ENCODE data around the gene SCG3.
A peak's percentile ranks its signal among the peaks of the same experiment; 100 is the strongest.

Gene SCG3

GRCh38 chr15:51721199-51721960 lies 40.1 kb downstream of the SCG3 start:
- TF ChIP-seq, protein P1, sequence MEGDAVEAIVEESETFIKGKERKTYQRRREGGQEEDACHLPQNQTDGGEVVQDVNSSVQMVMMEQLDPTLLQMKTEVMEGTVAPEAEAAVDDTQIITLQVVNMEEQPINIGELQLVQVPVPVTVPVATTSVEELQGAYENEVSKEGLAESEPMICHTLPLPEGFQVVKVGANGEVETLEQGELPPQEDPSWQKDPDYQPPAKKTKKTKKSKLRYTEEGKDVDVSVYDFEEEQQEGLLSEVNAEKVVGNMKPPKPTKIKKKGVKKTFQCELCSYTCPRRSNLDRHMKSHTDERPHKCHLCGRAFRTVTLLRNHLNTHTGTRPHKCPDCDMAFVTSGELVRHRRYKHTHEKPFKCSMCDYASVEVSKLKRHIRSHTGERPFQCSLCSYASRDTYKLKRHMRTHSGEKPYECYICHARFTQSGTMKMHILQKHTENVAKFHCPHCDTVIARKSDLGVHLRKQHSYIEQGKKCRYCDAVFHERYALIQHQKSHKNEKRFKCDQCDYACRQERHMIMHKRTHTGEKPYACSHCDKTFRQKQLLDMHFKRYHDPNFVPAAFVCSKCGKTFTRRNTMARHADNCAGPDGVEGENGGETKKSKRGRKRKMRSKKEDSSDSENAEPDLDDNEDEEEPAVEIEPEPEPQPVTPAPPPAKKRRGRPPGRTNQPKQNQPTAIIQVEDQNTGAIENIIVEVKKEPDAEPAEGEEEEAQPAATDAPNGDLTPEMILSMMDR (conservative IDR thresholded peaks at IDR 0.05; ENCODE audit: low read length), result no peak
- TF ChIP-seq EZH2phosphoT487 (IDR thresholded peaks at IDR 0.05; ENCODE audit: borderline replicate concordance), result no peak
- Histone ChIP-seq H3F3A (ENCODE audit: low read depth) (peaks cover 2% of the 10 kb centered on the region; the same call in 1 of the 2 replicates), H2AFZ (ENCODE audit: low read length) (no peak overlapping the region)

GRCh38 chr15:51724199-51724598 lies 42.9 kb downstream of the SCG3 start:
- Histone ChIP-seq H4K20me1 (ENCODE audit: insufficient read depth, low read length, poor library complexity, severe bottlenecking) (peaks cover 20% of the 10 kb centered on the region), H2AFZ (ENCODE audit: low read length) (no peak overlapping the region), H3K4me1 (ENCODE audit: insufficient read depth, low read length, poor library complexity, severe bottlenecking) (peaks cover 28% of the 10 kb centered on the region), H3K9me3 (ENCODE audit: insufficient read depth, low read depth, low read length) (no peaks in the 10 kb centered on the region), H3K79me2 (ENCODE audit: insufficient read depth, low read length) (peaks cover 38% of the 10 kb centered on the region), H3K36me3 (ENCODE audit: insufficient read depth, low read length) (peaks cover 42% of the 10 kb centered on the region), H3F3A (ENCODE audit: low read depth) (peaks cover 2% of the 10 kb centered on the region; the same call in 1 of the 2 replicates), H3K4me3 (ENCODE audit: low read length, poor library complexity, severe bottlenecking) (no peak overlapping the region), H3K4me2 (ENCODE audit: low read depth, low read length, poor library complexity, severe bottlenecking) (peak overlapping the region; percentile 24), H3K9ac (ENCODE audit: low read depth, low read length, poor library complexity, severe bottlenecking) (no peak overlapping the region), H3K27me3 (ENCODE audit: insufficient read depth, low read length, poor library complexity, severe bottlenecking) (no peaks in the 10 kb centered on the region), H3K9me2 (replicated peaks; ENCODE audit: low read depth, low read length) (no peaks in the 10 kb centered on the region)
- TF ChIP-seq EZH2phosphoT487 (IDR thresholded peaks at IDR 0.05; ENCODE audit: borderline replicate concordance), result no peak
- TF ChIP-seq, protein P1 (conservative IDR thresholded peaks at IDR 0.05; ENCODE audit: low read length), result no peak

More at GRCh38 chr15:51721199-51721960, 40.1 kb downstream of the SCG3 start:
- Histone ChIP-seq H3K4me3 (ENCODE audit: low read length, poor library complexity, severe bottlenecking) (no peak overlapping the region), H3K36me3 (ENCODE audit: insufficient read depth, low read length) (peaks cover 42% of the 10 kb centered on the region), H3K79me2 (ENCODE audit: insufficient read depth, low read length) (peaks cover 10% of the 10 kb centered on the region), H3K27me3 (ENCODE audit: insufficient read depth, low read length, poor library complexity, severe bottlenecking) (no peaks in the 10 kb centered on the region), H3K4me2 (ENCODE audit: low read depth, low read length, poor library complexity, severe bottlenecking) (no peak overlapping the region), H3K9ac (ENCODE audit: low read depth, low read length, poor library complexity, severe bottlenecking) (no peak overlapping the region), H3K9me2 (replicated peaks; ENCODE audit: low read depth, low read length) (no peaks in the 10 kb centered on the region), H3K4me1 (ENCODE audit: insufficient read depth, low read length, poor library complexity, severe bottlenecking) (peaks cover 14% of the 10 kb centered on the region), H4K20me1 (ENCODE audit: insufficient read depth, low read length, poor library complexity, severe bottlenecking) (peaks cover 15% of the 10 kb centered on the region), H3K9me3 (ENCODE audit: insufficient read depth, low read depth, low read length) (no peaks in the 10 kb centered on the region)

GRCh38 chr15:51724673-51725072 lies 43.4 kb downstream of the SCG3 start:
- H2AFZ ChIP-seq (ENCODE audit: low read length), result no peak overlapping the region
- peaks cover 2% of the 10 kb centered on the region; the same call in 1 of the 2 replicates for H3F3A ChIP-seq (ENCODE audit: low read depth)
- TF ChIP-seq, protein P1 (conservative IDR thresholded peaks at IDR 0.05; ENCODE audit: low read length), result no peak
- TF ChIP-seq EZH2phosphoT487 (IDR thresholded peaks at IDR 0.05; ENCODE audit: borderline replicate concordance), result no peak
- H3K79me2 ChIP-seq (ENCODE audit: insufficient read depth, low read length), result peaks cover 43% of the 10 kb centered on the region
- H3K9me2 ChIP-seq (replicated peaks; ENCODE audit: low read depth, low read length), result no peaks in the 10 kb centered on the region
- H3K9ac ChIP-seq (ENCODE audit: low read depth, low read length, poor library complexity, severe bottlenecking), result no peak overlapping the region
- H3K36me3 ChIP-seq (ENCODE audit: insufficient read depth, low read length), result peaks cover 42% of the 10 kb centered on the region
- peak overlapping the region; percentile 24 for H3K4me2 ChIP-seq (ENCODE audit: low read depth, low read length, poor library complexity, severe bottlenecking)
- H3K9me3 ChIP-seq (ENCODE audit: insufficient read depth, low read depth, low read length), result no peaks in the 10 kb centered on the region
- no peaks in the 10 kb centered on the region for H3K27me3 ChIP-seq (ENCODE audit: insufficient read depth, low read length, poor library complexity, severe bottlenecking)
- H3K4me3 ChIP-seq (ENCODE audit: low read length, poor library complexity, severe bottlenecking), result no peak overlapping the region
- H4K20me1 ChIP-seq (ENCODE audit: insufficient read depth, low read length, poor library complexity, severe bottlenecking), result peaks cover 20% of the 10 kb centered on the region
- H3K4me1 ChIP-seq (ENCODE audit: insufficient read depth, low read length, poor library complexity, severe bottlenecking), result peaks cover 28% of the 10 kb centered on the region

Data from Loucy (cell line).